Thymus (tissue), 11 donors: Measurements from ENCODE around the gene TMEM178A. TPM values are rescaled to one million over a fixed set of nuclear protein-coding genes. Genes with fewer than 3 reads are reported as not detected.

ENCODE experiments used
- DNase-seq, 9 donors: peaks; one replicate each; pipeline ENCODE4 v3.0.0-alpha.2; 2013; ENCODE audit warnings: low spot score in 9 of 9, low read depth in 6 of 9, missing footprints in 1 of 9
- H3K27ac ChIP-seq, 2 donors: one replicate each; pipeline ENCODE4 v1.5.1; 2013; ENCODE audit warnings: control low read depth in 1 of 2, low read depth in 1 of 2, low read length in 1 of 2, mild to moderate bottlenecking in 1 of 2, moderate library complexity in 1 of 2
- H3K27me3 ChIP-seq, 2 donors: one replicate each; pipeline ENCODE4 v1.5.1; 2013; ENCODE audit warnings: low read length in 1 of 2; ENCODE audit not compliant: control insufficient read depth in 2 of 2, insufficient read depth in 1 of 2
- H3K36me3 ChIP-seq, 2 donors: one replicate each; pipeline ENCODE4 v1.5.1; 2013; ENCODE audit warnings: low read length in 1 of 2, mild to moderate bottlenecking in 1 of 2, moderate library complexity in 1 of 2; ENCODE audit not compliant: control insufficient read depth in 2 of 2, insufficient read depth in 2 of 2
- H3K4me1 ChIP-seq, 2 donors: one replicate each; pipeline ENCODE4 v1.5.1; 2013; ENCODE audit warnings: low read length in 2 of 2; ENCODE audit not compliant: control insufficient read depth in 2 of 2, insufficient read depth in 2 of 2
- H3K4me3 ChIP-seq, 2 donors: one replicate each; pipeline ENCODE4 v1.5.1; 2013; ENCODE audit warnings: low read length in 2 of 2, control low read depth in 1 of 2, mild to moderate bottlenecking in 1 of 2
- H3K9me3 ChIP-seq, 2 donors: one replicate each; pipeline ENCODE4 v1.5.1; 2013; ENCODE audit warnings: low read length in 1 of 2, mild to moderate bottlenecking in 1 of 2; ENCODE audit not compliant: control insufficient read depth in 2 of 2, insufficient read depth in 1 of 2
- WGBS: extraction: QIAGEN DNeasy Blood & Tissue Kit; methylation state at CpG from one replicate; pipeline ENCODE4 v1.1.7; 2013; 5-methylcytosine and 5-hydroxymethylcytosine counted together
- polyA plus RNA-seq: library from polyadenylated mRNA; stranded (reverse); fragments of 200-250 nt; gene quantifications from one replicate; pipeline ENCODE4 v1.2.3, GENCODE V29; 2013
- total RNA-seq: library from RNA; stranded (reverse); fragments of 120-200 nt; gene quantifications from one replicate; pipeline ENCODE4 v1.2.4, GENCODE V29; 2013
- donor health status: healthy.

The TMEM178A gene
- total and polyA plus RNA-seq, 2 donors = 0.66 to 5.5 TPM

DNA sequence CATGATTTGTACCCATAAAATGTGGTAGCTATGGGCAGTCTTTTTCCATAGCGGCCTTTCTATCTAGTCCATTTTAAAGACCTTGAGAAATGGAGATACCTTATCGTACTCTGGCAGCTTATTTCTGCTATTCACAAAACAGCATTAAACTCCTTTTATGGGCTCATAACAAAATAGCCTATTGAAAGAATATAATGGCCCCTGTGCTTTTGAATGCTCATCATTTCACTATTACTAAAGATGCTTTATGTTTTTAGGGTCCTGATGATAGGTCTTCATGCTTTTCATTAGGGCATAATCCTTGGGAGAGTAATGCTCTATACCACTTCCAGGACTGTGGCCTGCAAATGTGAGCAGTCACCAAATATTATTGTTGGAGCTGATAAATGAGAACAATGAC lies 7.3 kb upstream of the TMEM178A start:
- Histone ChIP-seq H3K9me3 (no peaks in the 10 kb centered on the region), H3K36me3 (no peaks in the 10 kb centered on the region), H3K27ac (no peak overlapping the region), H3K27me3 (peaks cover 0 to 4% of the 10 kb centered on the region in 2 donors), H3K4me3 (no peak overlapping the region), H3K4me1 (no peaks in the 10 kb centered on the region)
- DNase-seq = no peak
- 99% methylated on average over 2 of the region's 2 CpGs for WGBS

DNA sequence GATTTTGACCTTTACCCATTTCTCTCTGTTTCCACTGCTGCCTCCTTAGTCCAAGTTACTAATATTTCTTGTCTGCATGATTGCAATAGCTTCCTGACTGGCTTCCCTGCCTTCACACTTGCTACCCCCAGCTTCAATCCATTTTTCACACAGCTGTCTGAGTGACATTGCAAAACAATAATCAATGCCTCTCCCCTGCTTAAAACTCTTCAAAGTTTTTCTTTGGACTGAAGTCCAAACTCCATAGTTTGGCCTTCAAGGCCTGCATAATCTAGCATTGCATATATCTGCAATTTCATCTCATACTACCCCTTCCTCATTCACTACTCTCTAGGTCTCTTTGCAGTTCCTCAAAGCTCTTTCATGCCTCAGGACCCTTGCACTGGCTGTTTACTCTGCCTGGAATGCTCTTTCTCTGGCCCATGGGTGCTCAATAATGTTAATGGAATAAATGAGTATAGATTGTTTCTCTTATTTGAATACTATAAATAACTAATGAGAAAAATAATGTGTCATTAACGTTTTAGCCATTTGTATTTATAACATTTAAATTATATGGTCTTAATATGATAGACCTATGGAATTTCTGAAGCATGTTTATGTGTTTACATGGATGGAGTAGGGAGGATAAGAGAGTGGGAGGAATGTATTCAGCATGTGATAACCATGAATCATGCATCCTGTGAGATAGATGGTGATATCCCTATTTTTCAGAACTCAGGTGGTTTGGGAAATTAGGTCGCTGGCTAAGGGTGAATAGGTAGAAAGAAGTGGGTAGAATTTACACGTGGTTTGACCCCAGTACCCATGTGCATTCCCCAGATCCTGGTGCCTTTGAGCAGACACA lies 5.7 kb upstream of the TMEM178A start:
- peaks cover 7 to 18% of the 10 kb centered on the region in 2 donors for H3K27me3 ChIP-seq
- H3K36me3 ChIP-seq = no peaks in the 10 kb centered on the region
- no peaks in the 10 kb centered on the region for H3K9me3 ChIP-seq
- H3K4me1 ChIP-seq = no peaks in the 10 kb centered on the region
- H3K27ac ChIP-seq = no peak overlapping the region
- WGBS = 91% methylated on average over 3 of the region's 3 CpGs
- DNase-seq = no peak
- H3K4me3 ChIP-seq = no peak overlapping the region

DNA sequence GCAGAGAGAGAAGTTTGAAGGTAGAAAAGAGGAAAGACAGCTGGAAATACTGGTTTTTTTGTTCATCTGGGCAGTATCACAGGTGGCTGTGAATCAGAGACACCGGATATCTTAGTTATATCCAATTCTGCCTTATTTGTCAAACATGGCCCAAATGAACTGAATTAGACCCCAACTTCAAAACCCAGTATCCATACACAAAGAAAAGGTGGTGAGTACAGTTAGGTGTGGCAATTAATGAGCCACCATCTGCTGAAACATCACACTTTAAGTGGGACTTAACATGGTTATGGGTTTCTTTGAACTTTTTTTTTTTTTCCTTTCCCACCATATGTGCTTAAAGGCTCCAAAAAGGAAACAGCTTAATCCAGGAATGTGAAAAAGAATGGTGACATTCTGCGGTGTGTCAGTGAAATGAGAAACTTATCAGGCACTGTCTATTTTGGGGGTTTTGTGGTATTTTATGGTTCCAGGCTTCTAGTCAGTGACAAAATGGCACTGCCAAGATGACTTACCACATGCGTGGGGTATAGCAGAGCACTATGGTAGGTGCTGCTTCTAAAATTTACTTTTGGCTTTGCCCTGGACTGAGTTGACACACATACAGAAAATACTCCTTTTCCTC lies 5.0 kb upstream of the TMEM178A start:
- Histone ChIP-seq H3K9me3 (no peaks in the 10 kb centered on the region), H3K36me3 (no peaks in the 10 kb centered on the region), H3K4me3 (no peak overlapping the region), H3K27ac (no peak overlapping the region), H3K4me1 (no peaks in the 10 kb centered on the region), H3K27me3 (peaks cover 12 to 23% of the 10 kb centered on the region in 2 donors)
- no peak for DNase-seq
- WGBS = 93% methylated on average over 3 of the region's 3 CpGs

DNA sequence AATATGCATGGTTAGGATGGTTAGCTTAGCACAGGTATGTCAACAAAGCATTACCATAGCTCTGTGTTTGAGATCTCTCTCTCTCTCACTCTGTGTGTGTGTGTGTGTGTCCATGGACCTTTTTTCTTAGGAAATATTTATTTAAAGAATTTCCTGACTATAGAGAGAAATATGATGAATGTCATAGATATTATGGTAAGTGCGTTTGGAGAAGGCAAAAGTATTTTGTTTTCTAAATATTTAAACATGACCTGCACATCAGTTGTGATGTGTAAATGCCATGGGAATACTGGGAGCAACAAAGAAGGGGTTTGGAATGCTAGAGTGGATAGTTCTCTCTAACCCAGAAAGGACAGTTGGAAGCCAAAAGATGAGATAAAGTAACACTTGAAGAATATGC lies 3.9 kb upstream of the TMEM178A start:
- DNase-seq = no peak
- no peak overlapping the region for H3K4me3 ChIP-seq
- WGBS = 91% methylated on average over 1 of the region's 1 CpG
- H3K36me3 ChIP-seq = no peaks in the 10 kb centered on the region
- H3K9me3 ChIP-seq = no peaks in the 10 kb centered on the region
- peaks cover 6% of the 10 kb centered on the region in 2 donors for H3K4me1 ChIP-seq
- peaks cover 23 to 34% of the 10 kb centered on the region in 2 donors for H3K27me3 ChIP-seq
- no peak overlapping the region for H3K27ac ChIP-seq

DNA sequence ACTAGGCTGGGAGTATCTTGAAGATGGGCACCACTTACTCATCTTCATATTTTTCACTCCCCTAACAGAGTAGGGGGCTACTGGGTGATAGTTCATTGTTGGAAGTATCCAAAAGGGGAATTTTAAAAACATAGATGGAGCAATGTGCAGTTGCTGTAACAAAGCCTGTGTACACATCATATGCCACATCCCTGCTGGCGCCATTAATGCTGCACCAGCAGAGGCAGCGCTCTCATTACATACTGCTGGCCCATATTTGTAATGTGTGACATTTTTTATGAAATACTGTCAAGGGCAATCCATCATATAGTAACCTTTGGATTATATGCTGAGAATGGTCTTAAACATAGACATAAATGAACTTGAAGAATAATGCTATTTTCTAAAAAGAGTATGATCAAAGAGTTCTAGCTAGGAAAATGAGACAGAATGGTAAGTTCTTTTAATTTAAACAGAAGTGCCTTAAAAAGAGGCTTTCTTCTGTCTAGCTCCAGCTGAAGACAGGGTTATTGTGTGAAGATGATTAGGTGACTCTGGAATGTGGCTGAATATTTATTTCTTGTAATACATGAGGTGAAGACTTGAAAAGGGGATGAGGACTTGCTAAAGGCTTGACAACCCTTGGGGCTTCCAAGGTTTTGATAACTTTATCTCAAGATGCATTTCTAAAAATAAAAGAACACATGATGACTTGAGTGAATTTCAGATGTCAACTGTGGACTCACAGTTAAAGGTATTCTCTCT lies 2.4 kb upstream of the TMEM178A start:
- Histone ChIP-seq H3K36me3 (no peaks in the 10 kb centered on the region), H3K27ac (no peak overlapping the region), H3K27me3 (peaks cover 37 to 49% of the 10 kb centered on the region in 2 donors), H3K4me3 (no peak overlapping the region), H3K9me3 (no peaks in the 10 kb centered on the region), H3K4me1 (peaks cover 6 to 8% of the 10 kb centered on the region in 2 donors)
- DNase-seq = no peak
- 96% methylated on average over 2 of the region's 2 CpGs for WGBS

DNA sequence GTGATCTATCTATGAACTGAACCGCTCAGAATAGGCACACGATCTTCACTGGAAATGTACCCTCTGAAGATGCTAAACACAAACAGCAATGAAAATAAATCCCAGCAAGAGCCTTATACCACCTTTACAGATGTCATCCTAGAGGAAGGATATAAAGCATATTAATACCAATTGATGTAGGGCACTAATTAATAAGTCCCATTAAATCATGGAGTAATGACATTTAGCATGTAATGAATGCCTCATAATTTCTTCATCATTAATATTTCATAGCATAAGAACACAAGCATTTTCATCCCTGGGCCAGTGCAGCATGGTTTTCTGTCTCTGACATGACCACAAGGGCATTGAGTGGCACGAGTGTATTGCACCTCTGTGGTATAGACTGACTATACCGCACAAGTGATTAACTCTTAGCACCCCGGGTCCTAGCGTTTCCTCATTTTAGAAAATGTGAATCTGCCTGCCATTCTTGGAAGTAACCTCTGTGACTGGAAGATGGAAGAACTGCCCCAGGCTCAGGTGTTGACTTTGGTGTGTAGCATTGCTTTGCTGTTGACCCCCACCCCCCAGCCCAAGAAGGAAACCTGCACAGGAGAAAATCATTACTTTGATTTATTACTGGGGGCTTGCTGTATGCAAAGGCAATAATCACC lies 1.4 kb upstream of the TMEM178A start:
- WGBS = 52% methylated on average over 6 of the region's 6 CpGs
- H3K9me3 ChIP-seq = no peaks in the 10 kb centered on the region
- no peak overlapping the region for H3K27ac ChIP-seq
- no peaks in the 10 kb centered on the region for H3K36me3 ChIP-seq
- peaks cover 6 to 8% of the 10 kb centered on the region in 2 donors for H3K4me1 ChIP-seq
- H3K27me3 ChIP-seq = peaks cover 37 to 56% of the 10 kb centered on the region in 2 donors
- no peak for DNase-seq
- H3K4me3 ChIP-seq = no peak overlapping the region

DNA sequence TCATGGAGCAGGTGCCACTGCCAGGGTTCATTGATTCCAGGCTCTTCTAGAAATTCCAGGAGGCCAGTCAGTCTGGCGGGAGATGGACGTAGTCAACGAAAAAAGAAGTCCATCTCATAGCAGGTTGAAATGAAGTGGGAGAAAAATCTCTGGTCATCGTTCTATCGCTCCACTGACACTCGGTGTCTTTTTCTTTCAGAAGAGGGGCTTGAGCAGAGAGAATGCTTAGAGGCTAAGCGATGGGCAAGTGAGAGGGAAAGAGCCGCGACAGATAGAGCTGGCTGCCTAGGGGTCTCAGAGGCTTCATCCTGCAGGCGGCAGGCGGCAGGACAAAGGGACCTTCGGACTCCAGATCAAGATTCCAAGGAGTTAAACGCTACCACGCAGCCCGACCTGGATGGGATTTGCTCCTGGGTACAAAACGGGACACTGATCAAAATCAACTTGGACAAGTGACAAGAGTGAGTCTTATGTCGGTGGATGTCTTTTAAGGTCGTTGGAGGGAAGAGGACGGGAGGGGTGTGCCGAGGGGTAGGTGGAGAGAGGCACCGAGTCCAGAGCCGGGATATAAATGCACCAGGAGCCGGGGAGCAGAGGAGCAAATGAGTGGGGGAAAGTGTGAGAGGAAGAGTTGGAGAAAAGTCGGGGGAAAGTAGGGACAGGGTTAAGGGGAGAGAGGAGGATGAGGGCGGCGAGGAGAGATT lies 677 bp upstream of the TMEM178A start:
- no peak for DNase-seq
- peaks cover 37 to 61% of the 10 kb centered on the region in 2 donors for H3K27me3 ChIP-seq
- no peak overlapping the region for H3K4me3 ChIP-seq
- H3K9me3 ChIP-seq = no peaks in the 10 kb centered on the region
- H3K27ac ChIP-seq = no peak overlapping the region
- 45% methylated on average over 26 of the region's 26 CpGs for WGBS
- no peaks in the 10 kb centered on the region for H3K36me3 ChIP-seq
- peaks cover 6 to 8% of the 10 kb centered on the region in 2 donors for H3K4me1 ChIP-seq

DNA sequence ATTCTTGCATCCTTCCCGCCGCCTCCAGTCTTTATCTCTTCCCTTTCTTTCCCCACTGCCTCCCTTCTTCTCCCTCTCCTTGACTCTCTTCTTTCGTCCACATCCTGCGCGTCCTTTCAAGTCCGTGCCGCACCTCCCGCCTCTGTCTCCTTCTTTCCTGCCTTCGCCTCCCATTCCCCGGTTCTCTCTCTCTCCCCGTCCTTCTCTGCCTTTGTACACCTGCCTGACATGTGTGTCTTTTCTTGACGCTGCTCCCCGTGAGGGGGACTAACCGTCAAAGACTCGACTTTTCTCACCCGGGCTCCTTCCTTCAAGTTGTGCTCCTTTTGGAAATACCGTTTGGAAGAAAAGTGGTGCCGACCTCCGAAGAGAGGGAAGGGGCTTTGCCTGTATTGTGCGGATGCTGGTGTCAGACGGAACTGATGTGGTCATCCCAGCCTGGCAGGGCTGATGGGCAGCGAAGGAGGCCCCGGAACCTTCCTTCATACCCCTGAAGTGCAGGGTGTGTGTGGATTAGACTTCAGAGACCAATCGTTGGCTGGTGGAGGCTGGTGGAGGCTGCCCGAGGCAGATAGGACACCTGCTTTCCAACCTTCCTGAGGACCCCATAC lies 879 bp downstream of the TMEM178A start:
- Histone ChIP-seq H3K27me3 (peaks cover 39 to 63% of the 10 kb centered on the region in 2 donors), H3K9me3 (no peaks in the 10 kb centered on the region), H3K4me1 (peaks cover 6 to 8% of the 10 kb centered on the region in 2 donors), H3K4me3 (peak overlapping the region in 1 of 2 donors; percentile 53), H3K27ac (no peak overlapping the region), H3K36me3 (no peaks in the 10 kb centered on the region)
- peak in 1 of 9 donors; percentile 16 for DNase-seq
- WGBS = 4% methylated on average over 25 of the region's 25 CpGs
